Activated CD8-positive, alpha-beta memory T cell treated with anti-CD3 and anti-CD28 coated beads for 36 hours (primary cell): ENCODE results near the gene CIBAR2. TPM values are rescaled to one million over a fixed set of nuclear protein-coding genes. Genes with fewer than 3 reads are reported as not detected.

Experiments
- CTCF ChIA-PET: fragments of 350-600 bp; sonication (Branson Sonifier 250); formaldehyde crosslinking; loops from one replicate; lab custom pipeline; 2021; ENCODE audit warnings: antibody characterized with exemption; lab: Charles Lee
- POLR2A ChIA-PET: fragments of 350-600 bp; sonication (Branson Sonifier 250); formaldehyde crosslinking; loops from one replicate; lab custom pipeline; 2021; ENCODE audit warnings: antibody characterized with exemption; lab: Charles Lee
- total RNA-seq, 2 experiments: library from RNA; stranded (reverse); gene quantifications; one replicate each; pipeline ENCODE4 v1.2.3, GENCODE V29; 2021

Gene CIBAR2
- total RNA-seq, 2 experiments from 2014 or later, result not detected

- CTCF ChIA-PET, result interaction anchor here (0.8 to 2.4 kb wide), 5 partner anchors 9 to 46 kb away, joined by 3 to 7 read pairs (median 5); no protein-coding TSS in a partner anchor
- POLR2A ChIA-PET, result interaction anchor here (1.1 to 1.8 kb wide), 4 partner anchors 29 to 408 kb away, joined by 3 to 14 read pairs (median 6); partner anchors contain the start of genes KIAA0513, KLHL36 and ZDHHC7
Observed at GRCh38 chr16:85056211-85056748, 56.0 kb downstream of the CIBAR2 start.

GRCh38 chr16:85055493-85056210 lies 56.6 kb downstream of the CIBAR2 start:
- CTCF ChIA-PET, result interaction anchor here (0.5 to 2.4 kb wide), 6 partner anchors 9 to 45 kb away, joined by 3 to 7 read pairs (median 4); no protein-coding TSS in a partner anchor
- POLR2A ChIA-PET, result interaction anchor here (0.6 to 1.8 kb wide), 5 partner anchors 22 to 407 kb away, joined by 3 to 14 read pairs (median 5); partner anchors contain the start of genes KIAA0513, KLHL36 and ZDHHC7

GRCh38 chr16:85054948-85055492 lies 57.3 kb downstream of the CIBAR2 start:
- POLR2A ChIA-PET, result interaction anchor here (0.6 to 1.8 kb wide), 5 partner anchors 21 to 407 kb away, joined by 3 to 14 read pairs (median 5); partner anchors contain the start of genes KIAA0513 and KLHL36
- CTCF ChIA-PET, result interaction anchor here (0.5 to 2.4 kb wide), 6 partner anchors 10 to 383 kb away, joined by 3 to 7 read pairs (median 4); no protein-coding TSS in a partner anchor

- ChIA-PET CTCF (interaction anchor here (0.7 to 2.4 kb wide), 3 partner anchors 26 to 382 kb away, joined by 3 to 7 read pairs (median 4); no protein-coding TSS in a partner anchor), POLR2A (interaction anchor here (0.7 kb wide), 1 partner anchor 32 kb away, joined by 4 read pairs; no protein-coding TSS in a partner anchor)
Observed at GRCh38 chr16:85054321-85054720, 58.0 kb downstream of the CIBAR2 start.

GRCh38 chr16:85052536-85052935 lies 59.7 kb downstream of the CIBAR2 start:
- ChIA-PET CTCF (interaction anchor here (1.6 kb wide), 1 partner anchor 9 kb away, joined by 3 read pairs; no protein-coding TSS in a partner anchor), POLR2A (interaction anchor here (0.6 kb wide), 1 partner anchor 9 kb away, joined by 4 read pairs; no protein-coding TSS in a partner anchor)

GRCh38 chr16:85051683-85052082 lies 60.6 kb downstream of the CIBAR2 start:
- ChIA-PET CTCF (interaction anchor here (1.0 kb wide), 1 partner anchor 25 kb away, joined by 3 read pairs; no protein-coding TSS in a partner anchor), POLR2A (no interaction called here)

- ChIA-PET POLR2A (no interaction called here), CTCF (interaction anchor here (1.0 kb wide), 1 partner anchor 24 kb away, joined by 3 read pairs; no protein-coding TSS in a partner anchor)
Observed at GRCh38 chr16:85051067-85051581, 61.1 kb downstream of the CIBAR2 start.

- POLR2A ChIA-PET, result no interaction called here
- CTCF ChIA-PET, result no interaction called here
Observed at GRCh38 chr16:85049706-85050305, 62.5 kb downstream of the CIBAR2 start.

- CTCF ChIA-PET, result no interaction called here
- POLR2A ChIA-PET, result no interaction called here
Observed at GRCh38 chr16:85048921-85049562, 63.2 kb downstream of the CIBAR2 start.

Other genes starting within 250 kb of the CIBAR2 start
- 10 to 100 TPM; 31.2 to 33.0 TPM for gene ZDHHC7, start 100.9 kb downstream of the CIBAR2 start, total RNA-seq
- 1 to 10 TPM; 7.1 TPM for gene KIAA0513, start 84.7 kb downstream of the CIBAR2 start, total RNA-seq